Glomerular visceral epithelial cell (primary cell): ENCODE data around the gene ANO3.
"Not testable (repeated sequence)": the region's sequence is repeated elsewhere in the genome, so short reads cannot be mapped to it uniquely, and the experiment has no call there.

ENCODE experiments used
- DNase-seq: peaks from one replicate; pipeline ENCODE4 v3.0.0-alpha.2; 2016; ENCODE audit errors: extremely low spot score

ANO3 gene

DNA sequence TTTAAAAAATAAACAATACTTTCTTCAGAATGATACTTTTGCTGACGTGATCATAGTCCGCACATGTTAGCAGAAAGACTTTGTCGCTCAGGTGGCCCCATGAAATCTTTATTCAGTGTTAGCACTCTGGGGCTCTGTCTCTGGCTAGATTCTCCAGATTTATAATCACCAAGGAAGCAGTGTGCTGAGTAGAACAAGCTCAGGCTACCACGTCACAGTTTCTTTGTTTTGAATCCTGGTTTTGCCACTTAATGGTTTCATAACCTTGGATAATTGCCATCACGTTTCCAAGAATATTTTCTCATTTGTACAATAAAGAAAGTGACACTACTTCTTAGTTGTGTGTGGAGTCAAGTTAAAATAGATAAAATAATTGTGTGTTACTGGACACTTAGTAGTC, 244.0 kb downstream of the ANO3 start:
- no peak for DNase-seq

- no peak for DNase-seq
Observed at GRCh38 chr11:26578998-26579661, 247.2 kb downstream of the ANO3 start.

DNA sequence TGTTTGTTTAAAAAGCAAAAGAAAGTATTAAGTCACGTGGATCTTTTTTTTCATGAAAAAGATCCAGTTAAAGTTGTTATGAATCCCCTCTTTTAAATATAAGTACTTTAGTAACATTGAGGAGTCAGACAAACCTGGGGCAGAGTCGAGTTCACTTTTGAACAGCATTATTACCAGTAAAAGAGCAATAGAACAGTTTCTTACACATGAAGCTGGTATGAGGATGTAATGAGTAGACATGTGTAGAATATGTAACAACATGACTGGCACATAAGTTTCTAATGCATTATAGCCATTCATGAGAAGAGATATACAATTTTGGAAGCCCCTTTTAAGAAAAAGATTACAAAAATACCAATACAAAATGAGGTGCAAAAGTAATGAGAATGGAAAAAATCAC, 247.8 kb downstream of the ANO3 start:
- no peak for DNase-seq

DNA sequence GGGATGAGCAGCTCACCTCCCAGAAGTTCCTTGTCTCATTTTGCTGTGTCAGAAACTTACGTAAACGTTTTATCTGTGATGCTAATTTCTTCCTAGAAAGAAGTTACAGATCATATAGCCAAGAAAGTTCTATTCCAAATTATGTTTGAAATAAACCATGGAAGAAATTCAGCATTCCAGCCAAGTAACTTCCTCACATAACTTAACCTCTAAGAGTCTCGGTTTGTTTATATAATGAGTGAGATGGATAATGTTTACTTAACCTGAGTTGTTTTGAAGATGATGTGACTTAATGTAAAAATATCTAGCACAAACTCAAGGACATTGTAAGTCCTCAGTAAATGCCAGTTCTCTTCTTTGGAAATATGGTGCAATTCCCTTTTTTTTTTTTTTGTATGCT, 249.0 kb downstream of the ANO3 start:
- DNase-seq: no peak

- DNase-seq: no peak
Observed at GRCh38 chr11:26583550-26583949, 251.6 kb downstream of the ANO3 start.

DNA sequence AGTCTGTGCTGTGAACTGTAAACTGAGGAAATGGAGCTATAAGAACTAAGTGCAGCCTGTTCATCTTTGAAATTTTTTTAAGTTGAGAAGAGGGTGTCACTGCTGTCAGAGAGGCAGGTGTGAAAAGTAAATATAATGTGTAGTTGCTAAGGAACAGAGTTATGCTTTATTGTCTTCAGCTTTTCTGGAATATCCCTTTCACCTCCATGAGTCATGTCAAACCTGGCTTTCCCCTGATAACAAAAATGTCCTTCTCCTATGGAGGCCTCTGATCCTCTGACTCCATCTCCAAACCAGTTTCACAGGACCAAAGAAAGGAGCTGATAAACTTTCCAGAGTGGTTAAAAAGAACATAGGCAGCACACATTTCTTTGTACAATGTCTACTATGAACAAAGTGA, 252.9 kb downstream of the ANO3 start:
- DNase-seq: no peak

GRCh38 chr11:26587073-26587472, 255.1 kb downstream of the ANO3 start:
- no peak for DNase-seq

GRCh38 chr11:26593691-26594090, 261.8 kb downstream of the ANO3 start:
- no peak for DNase-seq

GRCh38 chr11:26595207-26595865, 263.4 kb downstream of the ANO3 start:
- DNase-seq: not testable (repeated sequence)

GRCh38 chr11:26597049-26597689, 265.2 kb downstream of the ANO3 start:
- not testable (repeated sequence) for DNase-seq

GRCh38 chr11:26597899-26598298, 266.0 kb downstream of the ANO3 start:
- DNase-seq: no peak

GRCh38 chr11:26599425-26599824, 267.5 kb downstream of the ANO3 start:
- DNase-seq: no peak

DNA sequence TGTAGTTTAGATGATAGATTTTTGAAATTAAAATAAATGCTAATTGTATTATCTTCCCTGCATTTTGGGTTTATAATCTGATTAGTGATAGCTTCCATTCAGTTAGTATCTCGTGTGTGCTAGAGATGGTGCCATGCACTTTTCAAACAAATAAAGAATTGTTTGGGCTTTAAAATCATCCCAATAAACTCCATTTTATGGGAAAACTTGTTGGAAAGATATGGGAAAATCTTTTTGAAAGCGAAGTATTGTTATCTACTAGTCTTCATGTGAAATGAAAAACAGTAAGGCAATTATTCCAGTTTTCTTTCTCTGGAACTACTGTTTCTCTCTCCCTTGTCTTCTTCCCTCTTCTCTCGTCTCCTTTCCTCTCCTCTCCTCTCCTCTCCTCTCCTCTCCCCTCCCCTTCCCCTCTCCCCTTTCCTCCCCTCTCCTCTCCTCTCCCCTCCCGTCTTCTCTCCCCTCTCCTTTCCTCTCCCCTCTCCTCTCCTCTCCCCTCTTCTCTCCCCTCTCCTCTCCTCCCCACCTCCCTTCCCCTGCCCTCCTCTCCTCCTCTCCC, 268.0 kb downstream of the ANO3 start:
- no peak for DNase-seq

- DNase-seq: no peak
Observed at GRCh38 chr11:26607725-26608506, 276.0 kb downstream of the ANO3 start.

- no peak for DNase-seq
Observed at GRCh38 chr11:26608507-26609146, 276.7 kb downstream of the ANO3 start.

DNA sequence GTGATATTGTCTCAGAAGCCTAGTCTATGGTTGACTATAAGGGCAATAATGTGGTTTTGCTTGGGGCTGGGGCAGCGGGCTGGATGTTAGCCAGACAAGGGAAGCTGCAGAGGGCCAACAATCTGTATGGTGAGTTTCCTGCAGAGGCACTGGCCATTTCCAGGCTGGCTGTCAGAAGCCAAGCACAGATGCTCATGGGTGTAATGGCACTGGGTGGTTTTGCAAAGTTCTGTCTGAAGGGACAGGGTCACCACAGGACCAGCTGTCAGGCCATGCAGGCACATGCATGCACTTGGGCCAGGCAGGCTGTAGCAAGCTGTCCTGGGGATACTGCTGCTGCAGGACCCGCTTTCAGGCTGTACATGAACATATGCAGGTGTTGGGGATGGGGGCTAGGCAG, 281.8 kb downstream of the ANO3 start:
- DNase-seq: no peak

DNA sequence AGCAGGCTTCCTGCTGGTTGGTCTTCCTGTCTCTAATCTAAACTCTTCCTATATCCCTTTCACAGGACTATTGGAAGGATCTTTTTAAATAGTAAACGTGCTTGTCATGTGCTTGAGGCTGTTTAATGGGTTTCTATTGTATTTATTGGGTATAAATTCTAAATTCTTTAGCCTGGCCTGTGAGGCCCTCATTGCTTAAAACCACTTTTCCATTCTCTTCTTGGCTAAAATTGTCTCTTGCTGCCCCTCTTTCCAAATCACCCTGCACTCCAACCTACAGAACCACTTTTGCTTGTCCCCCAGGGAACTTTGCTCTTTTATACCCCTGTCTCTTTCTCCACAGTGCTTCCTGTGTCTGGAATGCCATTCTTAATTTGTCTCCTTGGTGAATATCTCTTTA, 286.5 kb downstream of the ANO3 start:
- DNase-seq: no peak

DNA sequence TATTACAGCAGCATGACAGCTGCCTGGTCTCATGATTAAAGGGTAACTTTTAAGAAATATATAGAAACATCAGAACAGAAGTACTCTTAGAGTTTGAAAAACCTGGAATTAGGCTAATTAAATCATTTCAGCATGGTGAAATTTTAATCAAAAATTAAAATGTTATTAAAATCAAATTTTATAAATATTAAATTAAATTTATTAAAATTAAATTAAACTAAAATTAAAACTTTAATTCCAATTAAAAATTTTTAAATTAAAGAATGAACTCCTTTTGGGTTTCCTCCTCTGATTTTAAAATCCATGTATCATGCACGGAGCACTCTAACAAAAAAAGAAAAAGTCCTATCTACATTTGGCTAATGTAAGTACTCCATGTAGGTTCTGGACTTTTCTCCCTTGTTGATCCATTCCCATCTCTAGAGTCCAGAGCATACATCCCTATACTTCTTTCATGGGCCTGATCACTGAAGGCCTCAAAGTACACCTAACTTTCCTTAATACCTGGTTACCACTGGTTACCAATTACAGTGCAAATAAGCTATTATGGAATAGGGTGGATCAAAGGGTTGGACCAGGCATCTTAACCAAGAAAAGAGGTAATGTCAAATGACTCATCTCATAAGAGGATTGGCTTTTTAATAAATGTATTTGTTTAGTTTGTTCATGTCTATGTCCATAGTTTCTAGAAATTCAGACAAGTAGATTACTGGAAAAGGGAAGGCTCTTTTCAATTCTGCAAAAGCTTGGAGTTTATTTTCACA, 288.5 kb downstream of the ANO3 start:
- no peak for DNase-seq

DNA sequence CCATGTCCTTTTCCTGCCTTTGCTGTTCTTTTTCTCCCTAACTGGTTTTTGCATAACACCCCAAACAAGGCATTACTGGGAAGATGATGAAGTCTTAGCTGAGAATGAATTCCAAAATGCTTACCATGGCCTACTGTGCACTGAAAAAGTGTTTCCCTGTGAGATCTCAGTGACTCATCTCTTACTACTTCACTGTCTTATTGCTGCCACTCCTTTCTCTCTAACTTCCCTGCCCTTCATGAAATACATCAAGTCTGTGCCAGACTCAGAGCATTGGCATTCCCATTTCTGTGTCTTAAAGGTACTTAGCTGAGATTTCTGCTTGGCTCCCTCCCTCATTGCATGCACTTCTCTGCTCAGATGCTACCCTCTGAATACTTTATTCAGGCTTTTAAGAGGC, 289.2 kb downstream of the ANO3 start:
- no peak for DNase-seq

DNA sequence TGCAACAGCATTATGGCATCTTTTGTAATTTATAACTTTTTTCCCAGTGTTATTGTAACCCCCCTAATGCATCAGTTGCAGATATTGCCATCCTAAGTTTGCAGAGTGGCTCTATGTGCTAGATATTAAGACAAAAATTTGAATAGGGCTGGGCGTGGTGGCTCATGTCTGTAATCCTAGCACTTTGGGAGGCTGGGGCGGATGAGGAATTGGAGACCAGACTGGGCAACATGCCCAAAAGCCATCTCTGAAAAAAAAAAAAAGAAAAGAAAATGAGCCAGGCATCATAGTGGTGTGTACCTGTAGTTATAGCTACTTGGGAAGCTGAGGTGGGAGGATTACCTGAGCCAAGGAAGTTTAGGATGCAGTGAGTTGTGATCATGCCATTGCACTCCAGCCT, 290.3 kb downstream of the ANO3 start:
- no peak for DNase-seq
